Activated CD8-positive, alpha-beta T cell treated with anti-CD3 and anti-CD28 coated beads, Interleukin-2, amount 10 ng/mL, durations not matched to agents 7 days and 5 days (primary cell): ENCODE data around the gene PPP1R2. TPM values are rescaled to one million over a fixed set of nuclear protein-coding genes. Genes with fewer than 3 reads are reported as not detected.
"Not testable (repeated sequence)": the region's sequence is repeated elsewhere in the genome, so short reads cannot be mapped to it uniquely, and the experiment has no call there.

Experiments used
- ATAC-seq: fragments of 150-1000 bp; cut with Tn5 transposase; one replicate; pipeline ENCODE4 v1.10.0; 2021; ENCODE audit warnings: moderate library complexity
- CTCF ChIA-PET: fragments of 350-600 bp; sonication (Branson Sonifier 250); formaldehyde crosslinking; loops from one replicate; lab custom pipeline; 2021; ENCODE audit warnings: antibody characterized with exemption; lab: Charles Lee
- POLR2A ChIA-PET: fragments of 350-600 bp; sonication (Branson Sonifier 250); formaldehyde crosslinking; loops from one replicate; lab custom pipeline; 2021; ENCODE audit warnings: antibody characterized with exemption; lab: Charles Lee
- DNase-seq: peaks from one replicate; pipeline ENCODE4 v3.0.0-alpha.2; 2020
- H3K27ac Mint-ChIP-seq: one replicate; pipeline ENCODE4 v1.8.0; 2021; ENCODE audit warnings: mild to moderate bottlenecking, mixed read lengths
- H3K27me3 Mint-ChIP-seq: one replicate; pipeline ENCODE4 v1.8.0; 2021; ENCODE audit warnings: low read depth, mixed read lengths
- H3K36me3 Mint-ChIP-seq: one replicate; pipeline ENCODE4 v1.8.0; 2021; ENCODE audit warnings: low read depth, mixed read lengths
- H3K4me1 Mint-ChIP-seq: one replicate; pipeline ENCODE4 v1.8.0; 2021; ENCODE audit warnings: low read depth, mixed read lengths
- H3K4me3 Mint-ChIP-seq: one replicate; pipeline ENCODE4 v1.8.0; 2021; ENCODE audit warnings: mild to moderate bottlenecking, mixed read lengths
- H3K9me3 Mint-ChIP-seq: one replicate; pipeline ENCODE4 v1.8.0; 2022; ENCODE audit warnings: mixed read lengths; ENCODE audit not compliant: insufficient read depth
- total RNA-seq, 2 experiments: library from RNA; stranded (reverse); gene quantifications; one replicate each; pipeline ENCODE4 v1.2.3, GENCODE V29; 2021

Gene PPP1R2
- 10 to 100 TPM; 72.0 to 72.6 TPM for total RNA-seq

DNA sequence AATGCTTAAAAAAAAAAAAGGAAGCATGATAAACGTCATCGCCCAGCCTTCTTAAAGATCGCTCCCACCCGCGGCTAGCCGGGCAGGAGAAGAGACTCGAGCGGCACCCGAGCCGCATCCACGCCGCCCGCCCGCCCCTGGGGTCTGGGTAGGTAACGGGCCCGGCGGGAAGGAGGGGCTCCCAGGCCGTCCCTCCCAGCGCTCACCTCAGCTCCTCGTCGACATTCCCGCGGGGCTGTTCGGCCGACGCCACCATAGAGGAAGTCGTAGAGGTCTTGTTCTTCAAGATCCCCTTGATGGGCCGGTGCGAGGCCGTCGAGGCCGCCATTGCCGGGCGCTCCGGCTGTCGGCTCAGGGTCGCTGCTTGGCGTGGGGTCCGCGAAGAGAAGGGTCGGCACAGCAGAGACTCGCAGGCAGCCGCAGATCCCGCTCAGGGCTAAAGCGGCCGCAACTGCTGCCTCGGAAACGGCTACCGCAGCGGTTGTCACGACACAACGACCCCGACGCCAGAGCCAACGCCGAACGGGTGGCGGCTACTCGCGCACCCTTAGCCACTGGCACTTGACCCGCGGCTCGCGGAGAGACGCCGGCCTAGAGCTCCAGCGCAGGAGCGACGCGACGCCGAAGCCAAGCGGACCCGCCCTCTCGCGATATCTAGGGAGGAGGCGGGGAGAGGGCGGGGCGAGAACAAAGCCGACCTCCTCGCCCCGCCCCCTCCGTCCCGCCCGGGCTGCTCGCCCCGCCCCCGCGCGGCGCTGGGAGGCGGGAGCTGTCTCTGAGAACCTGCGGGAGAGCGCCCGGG, at the start of gene PPP1R2:
Gene PPP1R2 (minus strand): TSS at position 628 of the 802 bp plus-strand sequence. CDS start 300 bp downstream, at position 328.
- H3K9me3 Mint-ChIP-seq = peaks cover 4% of the 10 kb centered on the region

DNA sequence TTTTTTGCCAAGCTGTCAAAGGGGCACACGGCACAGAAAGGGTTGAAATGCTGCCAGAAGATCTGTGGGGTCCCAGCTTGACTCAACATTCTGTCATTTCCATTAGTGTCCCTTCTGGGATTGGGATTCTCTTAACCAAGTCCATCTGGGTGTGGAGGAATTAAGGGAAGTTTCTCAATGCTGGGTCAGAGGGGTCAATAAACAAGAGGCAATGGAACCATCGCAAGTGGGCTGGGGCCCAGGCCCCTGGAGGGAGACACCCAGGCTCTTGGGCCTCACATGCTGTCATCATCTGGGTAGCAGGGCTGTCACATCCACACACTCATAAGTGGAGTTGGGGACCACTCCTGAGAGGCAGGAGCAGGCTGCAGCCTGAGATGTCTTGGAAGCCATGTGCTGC, 48.7 kb upstream of the PPP1R2 start:
- H3K4me3 Mint-ChIP-seq = no peak overlapping the region
- H3K27me3 Mint-ChIP-seq = no peaks in the 10 kb centered on the region
- no peaks in the 10 kb centered on the region for H3K36me3 Mint-ChIP-seq
- POLR2A ChIA-PET = no interaction called here
- H3K27ac Mint-ChIP-seq = no peak overlapping the region
- ATAC-seq (no peak), DNase-seq (no peak)
- H3K9me3 Mint-ChIP-seq = no peaks in the 10 kb centered on the region
- CTCF ChIA-PET = no interaction called here
- no peaks in the 10 kb centered on the region for H3K4me1 Mint-ChIP-seq

More for the DNA sequence above, at the start of gene PPP1R2:
- peak within 1 kb of the TSS; percentile 92 for H3K4me3 Mint-ChIP-seq
- peak; percentile 82 for ATAC-seq
- POLR2A ChIA-PET = interaction anchor here (0.6 to 2.0 kb wide), 14 partner anchors 8 to 365 kb away, joined by 3 to 12 read pairs (median 4); partner anchors contain the start of genes ACAP2 and XXYLT1
- CTCF ChIA-PET = interaction anchor here (0.7 to 7.2 kb wide), 9 partner anchors 8 to 307 kb away, joined by 3 to 69 read pairs (median 6); partner anchors contain the start of gene XXYLT1
- peaks cover 75% of the 10 kb centered on the region for H3K4me1 Mint-ChIP-seq
- peak; percentile 93 for DNase-seq
- no peaks in the 10 kb centered on the region for H3K27me3 Mint-ChIP-seq
- peak within 1 kb of the TSS; percentile 89 for H3K27ac Mint-ChIP-seq
- H3K36me3 Mint-ChIP-seq = peaks cover 24% of the 10 kb centered on the region

- Mint-ChIP-seq H3K9me3 (no peaks in the 10 kb centered on the region), H3K27ac (no peak overlapping the region), H3K4me3 (no peak overlapping the region), H3K4me1 (peaks cover 1% of the 10 kb centered on the region), H3K36me3 (no peaks in the 10 kb centered on the region), H3K27me3 (no peaks in the 10 kb centered on the region)
- ATAC-seq (no peak), DNase-seq (no peak)
- POLR2A ChIA-PET = no interaction called here
- CTCF ChIA-PET = interaction anchor here (0.6 kb wide), 1 partner anchor 30 kb away, joined by 3 read pairs; no protein-coding TSS in a partner anchor
These were observed 48.1 kb upstream of the PPP1R2 start for GRCh38 chr3:195591220-195591619.

DNA sequence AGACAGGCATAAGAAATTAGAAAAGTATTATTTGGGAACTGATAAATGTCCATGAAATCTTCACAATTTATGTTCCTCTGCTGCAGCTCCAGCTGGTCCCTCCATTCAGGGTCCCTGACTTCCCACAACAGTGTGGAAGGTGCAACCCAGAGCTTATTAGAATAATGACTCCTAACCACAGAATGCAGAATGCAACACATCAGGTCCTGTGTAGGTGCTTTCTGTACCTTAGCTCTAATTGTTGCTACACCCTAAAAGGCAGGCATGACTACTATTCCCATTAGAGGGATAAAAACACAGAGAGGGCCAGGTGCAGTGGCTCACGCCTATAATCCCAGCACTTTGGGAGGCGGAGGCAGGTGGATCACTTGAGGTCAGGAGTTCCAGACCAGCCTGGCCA, 47.3 kb upstream of the PPP1R2 start:
- not testable (repeated sequence) for H3K4me1 Mint-ChIP-seq, H3K27me3 Mint-ChIP-seq, DNase-seq, H3K27ac Mint-ChIP-seq, H3K36me3 Mint-ChIP-seq, H3K9me3 Mint-ChIP-seq, ATAC-seq, H3K4me3 Mint-ChIP-seq
- ChIA-PET CTCF (interaction anchor here (0.6 kb wide), 1 partner anchor 29 kb away, joined by 3 read pairs; no protein-coding TSS in a partner anchor), POLR2A (interaction anchor here (1.1 kb wide), 1 partner anchor 24 kb away, joined by 3 read pairs; no protein-coding TSS in a partner anchor)

DNA sequence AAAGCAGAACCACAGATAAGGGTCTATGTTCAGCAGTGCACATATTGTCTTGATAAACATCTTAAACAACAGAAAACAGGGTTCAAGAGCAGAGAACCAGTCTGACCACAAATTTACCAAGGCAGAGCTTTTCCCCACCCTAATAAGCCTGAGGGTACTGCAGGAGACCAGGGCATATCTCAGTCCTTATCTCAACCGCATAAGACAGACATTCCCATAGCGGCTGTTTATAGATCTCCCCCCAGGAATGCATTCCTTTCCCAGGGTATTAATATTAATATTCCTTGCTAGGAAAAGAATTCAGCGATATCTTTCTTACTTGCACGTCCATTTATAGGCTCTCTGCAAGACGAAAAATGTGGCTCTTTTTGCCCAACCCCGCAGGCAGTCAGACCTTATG, 46.7 kb upstream of the PPP1R2 start:
- H3K36me3 Mint-ChIP-seq, H3K27ac Mint-ChIP-seq, H3K27me3 Mint-ChIP-seq, CTCF ChIA-PET, H3K4me1 Mint-ChIP-seq, H3K9me3 Mint-ChIP-seq, H3K4me3 Mint-ChIP-seq, ATAC-seq, DNase-seq: not testable (repeated sequence)
- POLR2A ChIA-PET = interaction anchor here (0.6 to 1.1 kb wide), 2 partner anchors 24 to 41 kb away, joined by 3 read pairs; no protein-coding TSS in a partner anchor

- peak; percentile 33 for ATAC-seq
- CTCF ChIA-PET = interaction anchor here (0.7 kb wide), 1 partner anchor 9 kb away, joined by 3 read pairs; no protein-coding TSS in a partner anchor
These were observed 44.7 kb upstream of the PPP1R2 start for GRCh38 chr3:195587824-195588223.

DNA sequence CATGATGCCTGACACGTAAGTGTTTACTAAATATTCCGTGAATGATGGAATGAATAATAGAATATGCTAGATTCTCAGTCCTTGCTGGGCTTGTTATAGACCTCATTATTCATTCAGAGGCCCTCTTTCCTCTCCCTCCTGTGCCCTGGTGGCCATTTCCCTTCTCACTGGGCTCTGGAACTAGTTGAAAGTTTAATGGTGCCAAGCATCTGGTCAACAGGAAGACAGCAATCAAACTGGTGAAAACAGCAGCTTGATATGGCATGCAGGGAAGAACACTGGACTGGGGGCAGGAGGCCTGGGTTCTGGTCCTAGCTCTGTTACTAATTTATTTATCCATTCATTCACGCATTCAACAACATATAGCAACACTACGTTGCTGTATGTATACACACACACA, 44.3 kb upstream of the PPP1R2 start:
- no peaks in the 10 kb centered on the region for H3K27me3 Mint-ChIP-seq
- ATAC-seq = peak; percentile 5
- POLR2A ChIA-PET = interaction anchor here (0.7 to 1.5 kb wide), 2 partner anchors 37 to 48 kb away, joined by 3 to 4 read pairs; no protein-coding TSS in a partner anchor
- H3K36me3 Mint-ChIP-seq = no peaks in the 10 kb centered on the region
- DNase-seq = no peak
- H3K4me1 Mint-ChIP-seq = peaks cover 14% of the 10 kb centered on the region
- H3K4me3 Mint-ChIP-seq = no peak overlapping the region
- CTCF ChIA-PET = interaction anchor here (0.7 kb wide), 1 partner anchor 9 kb away, joined by 3 read pairs; no protein-coding TSS in a partner anchor
- no peak overlapping the region for H3K27ac Mint-ChIP-seq
- H3K9me3 Mint-ChIP-seq = no peaks in the 10 kb centered on the region

More at GRCh38 chr3:195587824-195588223, 44.7 kb upstream of the PPP1R2 start:
- no peaks in the 10 kb centered on the region for H3K27me3 Mint-ChIP-seq
- H3K4me3 Mint-ChIP-seq = no peak overlapping the region
- H3K4me1 Mint-ChIP-seq = peaks cover 14% of the 10 kb centered on the region
- no peaks in the 10 kb centered on the region for H3K36me3 Mint-ChIP-seq
- H3K27ac Mint-ChIP-seq = no peak overlapping the region
- POLR2A ChIA-PET = interaction anchor here (0.7 to 1.5 kb wide), 2 partner anchors 37 to 48 kb away, joined by 3 to 4 read pairs; no protein-coding TSS in a partner anchor
- DNase-seq = peak; percentile 32
- H3K9me3 Mint-ChIP-seq = no peaks in the 10 kb centered on the region

GRCh38 chr3:195584543-195584870, 41.4 kb upstream of the PPP1R2 start:
- Mint-ChIP-seq H3K4me1 (peaks cover 14% of the 10 kb centered on the region), H3K27ac (no peak overlapping the region), H3K27me3 (no peaks in the 10 kb centered on the region), H3K36me3 (no peaks in the 10 kb centered on the region), H3K9me3 (no peaks in the 10 kb centered on the region), H3K4me3 (no peak overlapping the region)
- ChIA-PET POLR2A (interaction anchor here (1.2 kb wide), 1 partner anchor 310 kb away, joined by 4 read pairs; no protein-coding TSS in a partner anchor), CTCF (interaction anchor here (1.2 kb wide), 1 partner anchor 13 kb away, joined by 4 read pairs; no protein-coding TSS in a partner anchor)
- ATAC-seq (no peak), DNase-seq (no peak)

- CTCF ChIA-PET = interaction anchor here (1.0 to 1.2 kb wide), 3 partner anchors 13 to 314 kb away, joined by 3 to 4 read pairs (median 3); no protein-coding TSS in a partner anchor
- POLR2A ChIA-PET = interaction anchor here (1.2 kb wide), 1 partner anchor 311 kb away, joined by 4 read pairs; no protein-coding TSS in a partner anchor
- H3K4me1 Mint-ChIP-seq = peaks cover 14% of the 10 kb centered on the region
These were observed 40.9 kb upstream of the PPP1R2 start, which contains the start of gene APOD for GRCh38 chr3:195583831-195584542. TSS of gene APOD (minus strand) at chr3:195583940. CDS start at chr3:195579461, 4,479 bp downstream.

GRCh38 chr3:195582947-195583346, 39.8 kb upstream of the PPP1R2 start:
- CTCF ChIA-PET = interaction anchor here (1.0 kb wide), 2 partner anchors 17 to 313 kb away, joined by 3 read pairs; no protein-coding TSS in a partner anchor

More at GRCh38 chr3:195583831-195584542, 40.9 kb upstream of the PPP1R2 start, which contains the start of gene APOD:
- Mint-ChIP-seq H3K27ac (no peak within 1 kb of the TSS), H3K36me3 (no peaks in the 10 kb centered on the region), H3K27me3 (no peaks in the 10 kb centered on the region), H3K9me3 (no peaks in the 10 kb centered on the region), H3K4me3 (no peak within 1 kb of the TSS)
- no peak for DNase-seq
- no peak for ATAC-seq

More at GRCh38 chr3:195582947-195583346, 39.8 kb upstream of the PPP1R2 start:
- ATAC-seq (no peak), DNase-seq (no peak)
- Mint-ChIP-seq H3K36me3 (no peaks in the 10 kb centered on the region), H3K4me3 (no peak overlapping the region), H3K9me3 (no peaks in the 10 kb centered on the region), H3K4me1 (peaks cover 14% of the 10 kb centered on the region), H3K27me3 (no peaks in the 10 kb centered on the region), H3K27ac (no peak overlapping the region)
- POLR2A ChIA-PET = no interaction called here
